IMR-90 (cell line): ENCODE data around the gene GLT8D2. TPM values are rescaled to one million over a fixed set of nuclear protein-coding genes. Genes with fewer than 3 reads are reported as not detected.

Source experiments
- ATAC-seq: fragments of 200-7000 bp; cut with Tn5 transposase; 2 replicates; pipeline ENCODE4 v1.9.1; 2020; ENCODE audit warnings: low read depth, mild to moderate bottlenecking, moderate library complexity
- BruUV-seq: library from RNA; stranded (reverse); fragments of 400-500 nt; replicated peaks from 2 replicates; lab custom pipeline; 2021; lab: Mats Ljungman, UMichigan
- CTCF ChIA-PET: fragments of 300-600 bp; formaldehyde crosslinking; extraction: SDS; loops from one replicate; lab custom pipeline; 2021; ENCODE audit warnings: antibody characterized with exemption; lab: Yijun Ruan, JAX
- POLR2A ChIA-PET: fragments of 300-600 bp; sonication (Branson Sonifier 250); formaldehyde crosslinking; loops from one replicate; lab custom pipeline; 2022; ENCODE audit warnings: antibody characterized with exemption; ENCODE audit not compliant: unreplicated experiment; lab: Charles Lee
- DNase-seq: peaks from one replicate; pipeline ENCODE4 v3.0.0; 2013
- H2AFZ ChIP-seq: replicated peaks from 2 replicates; pipeline ENCODE3; 2013; ENCODE audit warnings: low read length, mild to moderate bottlenecking; ENCODE audit not compliant: poor library complexity
- H2AK5ac ChIP-seq: 2 replicates; pipeline ENCODE4 v1.6.1; 2013; ENCODE audit warnings: low read depth, low read length, inconsistent platforms
- H2AK9ac ChIP-seq: replicated peaks from 2 replicates; pipeline ENCODE3; 2013; ENCODE audit warnings: mild to moderate bottlenecking, low read depth, low read length, moderate library complexity; ENCODE audit not compliant: poor library complexity
- H2BK120ac ChIP-seq: 2 replicates; pipeline ENCODE4 v1.6.1; 2013; ENCODE audit warnings: low read depth, low read length, inconsistent platforms
- H2BK15ac ChIP-seq: 3 replicates; pipeline ENCODE4 v1.6.1; 2013; ENCODE audit warnings: low read depth, low read length, inconsistent platforms
- H2BK20ac ChIP-seq: 2 replicates; pipeline ENCODE4 v1.6.1; 2013; ENCODE audit warnings: low read depth, mild to moderate bottlenecking, inconsistent platforms, low read length, moderate library complexity
- H2BK5ac ChIP-seq: 2 replicates; pipeline ENCODE4 v1.6.1; 2013; ENCODE audit warnings: mild to moderate bottlenecking, low read depth, low read length, inconsistent platforms; ENCODE audit not compliant: poor library complexity, severe bottlenecking
- H3K14ac ChIP-seq: replicated peaks from 2 replicates; pipeline ENCODE4 v1.6.1; 2013; ENCODE audit warnings: low read depth, low read length, inconsistent platforms
- H3K18ac ChIP-seq: 2 replicates; pipeline ENCODE4 v1.6.1; 2013; ENCODE audit warnings: low read depth, low read length, control low read depth
- H3K23ac ChIP-seq: 2 replicates; pipeline ENCODE4 v1.6.1; 2013; ENCODE audit warnings: low read depth, low read length, inconsistent platforms
- H3K27ac ChIP-seq: 2 replicates; pipeline ENCODE4 v1.5.1; 2013; ENCODE audit warnings: mild to moderate bottlenecking, control low read depth, low read length; ENCODE audit not compliant: insufficient read depth
- H3K27me3 ChIP-seq: 2 replicates; pipeline ENCODE4 v1.6.1; 2013; ENCODE audit warnings: low read length; ENCODE audit not compliant: control insufficient read depth, insufficient read depth
- H3K36me3 ChIP-seq: 2 replicates; pipeline ENCODE4 v1.6.1; 2013; ENCODE audit warnings: low read length, mixed read lengths; ENCODE audit not compliant: control insufficient read depth, insufficient read depth
- H3K4ac ChIP-seq: 2 replicates; pipeline ENCODE4 v1.6.1; 2013; ENCODE audit warnings: low read depth, low read length, inconsistent platforms
- H3K4me1 ChIP-seq: 2 replicates; pipeline ENCODE4 v1.6.1; 2013; ENCODE audit warnings: low read length, mixed read lengths; ENCODE audit not compliant: control insufficient read depth, insufficient read depth
- H3K4me2 ChIP-seq: 2 replicates; pipeline ENCODE4 v1.6.1; 2013; ENCODE audit warnings: low read depth, mild to moderate bottlenecking, control low read depth, low read length, moderate library complexity
- H3K4me3 ChIP-seq: 2 replicates; pipeline ENCODE4 v1.5.1; 2013; ENCODE audit warnings: low read depth, mild to moderate bottlenecking, control low read depth, low read length, moderate library complexity; ENCODE audit not compliant: insufficient read depth
- H3K56ac ChIP-seq: 2 replicates; pipeline ENCODE4 v1.6.1; 2013; ENCODE audit warnings: low read length, inconsistent platforms; ENCODE audit not compliant: insufficient read depth; ENCODE audit errors: extremely low read depth
- H3K79me1 ChIP-seq, 2 experiments: 2 replicates each; pipeline ENCODE4 v1.6.1; 2013; ENCODE audit warnings: low read length in 2 of 2, inconsistent platforms in 1 of 2, low read depth in 1 of 2
- H3K9ac ChIP-seq: 2 replicates; pipeline ENCODE4 v1.6.1; 2013; ENCODE audit warnings: low read depth, low read length, control low read depth
- H3K9me1 ChIP-seq: 2 replicates; pipeline ENCODE4 v1.6.1; 2013; ENCODE audit warnings: low read length, inconsistent platforms; ENCODE audit not compliant: insufficient read depth
- H3K9me3 ChIP-seq: 2 replicates; pipeline ENCODE4 v1.6.1; 2013; ENCODE audit warnings: low read length; ENCODE audit not compliant: control insufficient read depth, insufficient read depth
- H4K20me1 ChIP-seq: 2 replicates; pipeline ENCODE4 v1.6.1; 2013; ENCODE audit warnings: low read length, inconsistent platforms; ENCODE audit not compliant: insufficient read depth
- H4K5ac ChIP-seq: 2 replicates; pipeline ENCODE4 v1.6.1; 2013; ENCODE audit warnings: mild to moderate bottlenecking, low read depth, low read length, control low read depth
- H4K8ac ChIP-seq, 2 experiments: 2 replicates each; pipeline ENCODE4 v1.6.1; 2013; ENCODE audit warnings: low read depth in 2 of 2, low read length in 2 of 2, control low read depth in 1 of 2, inconsistent platforms in 1 of 2
- H4K91ac ChIP-seq: 2 replicates; pipeline ENCODE4 v1.6.1; 2013; ENCODE audit warnings: low read depth, low read length, inconsistent platforms; ENCODE audit not compliant: insufficient read depth
- BHLHE40 ChIP-seq: fragments of 150-350 bp; IDR thresholded peaks from 2 replicates; pipeline ENCODE4 v1.6.1; 2016; ENCODE audit warnings: mild to moderate bottlenecking, low read depth, low read length
- MAFK ChIP-seq: IDR thresholded peaks from 2 replicates; pipeline ENCODE4 v1.6.1; 2012; ENCODE audit warnings: low read depth, low read length, improper control_type of control experiment
- MXI1 ChIP-seq: IDR thresholded peaks from 2 replicates; pipeline ENCODE4 v1.6.1; 2012; ENCODE audit warnings: low read depth, mild to moderate bottlenecking, low read length, moderate library complexity, borderline replicate concordance
- NFE2L2 ChIP-seq: fragments of 150-350 bp; IDR thresholded peaks from 2 replicates; pipeline ENCODE4 v1.6.1; 2016; ENCODE audit warnings: low read depth, mild to moderate bottlenecking, low read length
- POLR2A ChIP-seq: IDR thresholded peaks from 2 replicates; pipeline ENCODE4 v1.6.1; 2012; ENCODE audit warnings: mild to moderate bottlenecking, low read depth, low read length
- WGBS, 2 experiments: methylation state at CpG; one replicate each; pipeline versions ENCODE4 v1.1.5 to v1.1.7; 2013; ENCODE audit warnings: missing lambda C conversion rate in 2 of 2; ENCODE audit not compliant: insufficient read length in 1 of 2; ENCODE audit errors: extremely low coverage in 2 of 2; 5-methylcytosine and 5-hydroxymethylcytosine counted together
- dilution Hi-C: fragments of 300-500 bp; cut with HindIII; formaldehyde crosslinking; loops from one replicate; pipeline ENCODE4 v1.14.3; 2018; ENCODE audit warnings: low sequenced_read_pairs; ENCODE audit not compliant: unreplicated experiment
- in situ Hi-C: fragments of 300-500 bp; cut with MboI; formaldehyde crosslinking; loops from 3 replicates; pipeline ENCODE4 v1.14.3; 2019; ENCODE audit warnings: low sequenced_read_pairs, inconsistent platforms, mixed read lengths
- intact Hi-C: fragments of 100-400 bp; cut with micrococcal nuclease; formaldehyde crosslinking; loops from 2 replicates; pipeline ENCODE4 v1.10.0; 2022
- polyA plus RNA-seq, 3 experiments: library from polyadenylated mRNA; depleted of rRNA; stranded (reverse); fragments of >200 nt; gene quantifications; 2 replicates each; pipeline ENCODE4 v1.2.3, GENCODE V29; 2012; ENCODE audit warnings: low replicate concordance in 1 of 3
- total RNA-seq: library from RNA; depleted of rRNA; stranded (reverse); fragments of >200 nt; gene quantifications from 2 replicates; pipeline ENCODE4 v1.2.3, GENCODE V29; 2012
- TF ChIP-seq, protein P1 (sequence below): fragments of 150-350 bp; IDR thresholded peaks from 2 replicates; pipeline ENCODE4 v1.6.1; 2016; ENCODE audit warnings: low read depth, mild to moderate bottlenecking, low read length, moderate library complexity, borderline replicate concordance
- TF ChIP-seq, protein P2 (sequence below): fragments of 150-350 bp; IDR thresholded peaks from 2 replicates; pipeline ENCODE4 v1.6.1; 2017; ENCODE audit warnings: mild to moderate bottlenecking, antibody characterized with exemption, low read length, low read depth

GLT8D2 gene
- total and polyA plus RNA-seq, 2 of the 4 experiments (the other 2 are of a cell fraction), result 33.5 to 47.9 TPM

GRCh38 chr12:104059963-104060362 lies 10.0 kb upstream of the GLT8D2 start:
- intact Hi-C loops, result loop anchor here (5.0 to 10.0 kb wide), 4 partner anchors 93 to 227 kb away; partner anchors contain the start of gene TDG
- WGBS, 2 experiments, result 86% methylated on average over 2 of the region's 2 CpGs; no CpG with 5 or more reads in 1 of the 2 experiments
- CTCF ChIA-PET, result no interaction called here

More at GRCh38 chr12:104059963-104060362, 10.0 kb upstream of the GLT8D2 start:
- no peak overlapping the region for H3K4me3 ChIP-seq
- H4K91ac ChIP-seq, result no peak overlapping the region
- H3K79me1 ChIP-seq, result peaks cover 9 to 12% of the 10 kb centered on the region in 2 experiments
- no peak overlapping the region for H3K9ac ChIP-seq
- no peak for ATAC-seq
- in situ Hi-C loops, result no loop called here
- BruUV-seq, result no TSS peak
- POLR2A ChIA-PET, result no interaction called here
- no peak overlapping the region for H2AFZ ChIP-seq
- no peak overlapping the region for H3K4me2 ChIP-seq
- H3K9me1 ChIP-seq, result peaks cover 10% of the 10 kb centered on the region
- H2AK5ac ChIP-seq, result no peak overlapping the region
- H3K18ac ChIP-seq, result no peak overlapping the region
- DNase-seq, result no peak
- no peak overlapping the region for H2BK15ac ChIP-seq
- no peak overlapping the region for H3K27ac ChIP-seq
- dilution Hi-C loops, result no loop called here
- H4K5ac ChIP-seq, result no peak overlapping the region
- H3K27me3 ChIP-seq, result no peaks in the 10 kb centered on the region
- no peak overlapping the region for H3K56ac ChIP-seq
- no peak overlapping the region for H4K8ac ChIP-seq
- TF ChIP-seq, protein P1, sequence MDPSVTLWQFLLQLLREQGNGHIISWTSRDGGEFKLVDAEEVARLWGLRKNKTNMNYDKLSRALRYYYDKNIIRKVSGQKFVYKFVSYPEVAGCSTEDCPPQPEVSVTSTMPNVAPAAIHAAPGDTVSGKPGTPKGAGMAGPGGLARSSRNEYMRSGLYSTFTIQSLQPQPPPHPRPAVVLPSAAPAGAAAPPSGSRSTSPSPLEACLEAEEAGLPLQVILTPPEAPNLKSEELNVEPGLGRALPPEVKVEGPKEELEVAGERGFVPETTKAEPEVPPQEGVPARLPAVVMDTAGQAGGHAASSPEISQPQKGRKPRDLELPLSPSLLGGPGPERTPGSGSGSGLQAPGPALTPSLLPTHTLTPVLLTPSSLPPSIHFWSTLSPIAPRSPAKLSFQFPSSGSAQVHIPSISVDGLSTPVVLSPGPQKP, result no peak
- no peak for TF ChIP-seq BHLHE40
- no peak for TF ChIP-seq NFE2L2
- TF ChIP-seq POLR2A, result no peak
- TF ChIP-seq MXI1, result no peak
- no peak for TF ChIP-seq MAFK
- TF ChIP-seq, protein P2, sequence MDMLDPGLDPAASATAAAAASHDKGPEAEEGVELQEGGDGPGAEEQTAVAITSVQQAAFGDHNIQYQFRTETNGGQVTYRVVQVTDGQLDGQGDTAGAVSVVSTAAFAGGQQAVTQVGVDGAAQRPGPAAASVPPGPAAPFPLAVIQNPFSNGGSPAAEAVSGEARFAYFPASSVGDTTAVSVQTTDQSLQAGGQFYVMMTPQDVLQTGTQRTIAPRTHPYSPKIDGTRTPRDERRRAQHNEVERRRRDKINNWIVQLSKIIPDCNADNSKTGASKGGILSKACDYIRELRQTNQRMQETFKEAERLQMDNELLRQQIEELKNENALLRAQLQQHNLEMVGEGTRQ, result no peak
- H2BK5ac ChIP-seq, result no peak overlapping the region
- no peak overlapping the region for H3K23ac ChIP-seq
- H2AK9ac ChIP-seq, result no peak overlapping the region
- no peak overlapping the region for H3K14ac ChIP-seq
- H4K20me1 ChIP-seq, result no peaks in the 10 kb centered on the region
- H2BK20ac ChIP-seq, result no peak overlapping the region
- peaks cover 7% of the 10 kb centered on the region for H3K4me1 ChIP-seq
- H2BK120ac ChIP-seq, result no peak overlapping the region
- no peaks in the 10 kb centered on the region for H3K9me3 ChIP-seq
- no peak overlapping the region for H3K4ac ChIP-seq
- no peaks in the 10 kb centered on the region for H3K36me3 ChIP-seq
